NCI-H1436 (cell line): Measurements from ENCODE around the gene NFIB.

Experiments used
- DNase-seq: peaks from one replicate; lab custom pipeline; 2025; lab: John Stamatoyannopoulos, UW

NFIB gene

GRCh38 chr9:14214065-14214684 is 99.8 kb downstream of the NFIB start:
- no peak for DNase-seq

GRCh38 chr9:14213504-14213903 is 100.4 kb downstream of the NFIB start:
- DNase-seq, result no peak

- DNase-seq, result no peak
These were observed 101.1 kb downstream of the NFIB start for GRCh38 chr9:14212697-14213420.

GRCh38 chr9:14212077-14212476 is 101.9 kb downstream of the NFIB start:
- DNase-seq, result no peak

GRCh38 chr9:14211564-14211963 is 102.4 kb downstream of the NFIB start:
- DNase-seq, result no peak

- no peak for DNase-seq
These were observed 103.5 kb downstream of the NFIB start for GRCh38 chr9:14210428-14210827.

- no peak for DNase-seq
These were observed 104.3 kb downstream of the NFIB start for GRCh38 chr9:14209399-14210345.

GRCh38 chr9:14207352-14207995 is 106.5 kb downstream of the NFIB start:
- no peak for DNase-seq

- DNase-seq, result no peak
These were observed 108.5 kb downstream of the NFIB start for GRCh38 chr9:14205463-14205862.

GRCh38 chr9:14203356-14204056 is 110.4 kb downstream of the NFIB start:
- DNase-seq, result no peak

- DNase-seq, result no peak
These were observed 115.0 kb downstream of the NFIB start for GRCh38 chr9:14198841-14199455.

- no peak for DNase-seq
These were observed 115.7 kb downstream of the NFIB start for GRCh38 chr9:14198047-14198840.

- no peak for DNase-seq
These were observed 116.5 kb downstream of the NFIB start for GRCh38 chr9:14197325-14197858.

GRCh38 chr9:14193328-14193990 is 120.5 kb downstream of the NFIB start:
- DNase-seq, result no peak

- DNase-seq, result no peak
These were observed 121.4 kb downstream of the NFIB start for GRCh38 chr9:14192556-14192955.

- DNase-seq, result no peak
These were observed 122.4 kb downstream of the NFIB start for GRCh38 chr9:14191512-14191911.

GRCh38 chr9:14190240-14190639 is 123.7 kb downstream of the NFIB start:
- DNase-seq, result no peak

- no peak for DNase-seq
These were observed 124.4 kb downstream of the NFIB start for GRCh38 chr9:14189578-14189977.

GRCh38 chr9:14189146-14189545 is 124.8 kb downstream of the NFIB start:
- DNase-seq, result no peak
